HepG2 (cell line): ENCODE data around the gene HOXA4. TPM values are rescaled to one million over a fixed set of nuclear protein-coding genes. Genes with fewer than 3 reads are reported as not detected.

Source experiments
- ARID4A ChIP-seq: sonication (generic); formaldehyde crosslinking; IDR thresholded peaks from 2 replicates; pipeline ENCODE4 v1.5.0; 2020; ENCODE audit warnings: mild to moderate bottlenecking, missing genetic modification reagents, borderline replicate concordance
- ARNT2 ChIP-seq: sonication (generic); formaldehyde crosslinking; IDR thresholded peaks from 2 replicates; pipeline ENCODE4 v1.8.0; 2022; ENCODE audit warnings: mild to moderate bottlenecking, low read depth, missing genetic modification reagents, moderate library complexity
- DMTF1 ChIP-seq: sonication (generic); formaldehyde crosslinking; IDR thresholded peaks from 2 replicates; pipeline ENCODE4 v1.4.0; 2020; ENCODE audit warnings: mild to moderate bottlenecking, missing genetic modification reagents
- IRF2 ChIP-seq: IDR thresholded peaks from 2 replicates; pipeline ENCODE4 v1.6.1; 2018; ENCODE audit warnings: missing genetic modification reagents, missing compliant biosample characterization
- KAT2B ChIP-seq: fragments of 150-350 bp; IDR thresholded peaks from 2 replicates; pipeline ENCODE4 v1.6.1; 2014; ENCODE audit warnings: low read depth, low read length, borderline replicate concordance
- KLF6 ChIP-seq: IDR thresholded peaks from 2 replicates; pipeline ENCODE4 v1.8.0; 2016; ENCODE audit warnings: missing biosample characterization, missing genetic modification reagents
- LCORL ChIP-seq, 2 experiments: fragments of 450-650 bp in 1 of 2; sonication (generic) in 1 of 2; formaldehyde crosslinking in 1 of 2; IDR thresholded peaks; 2 replicates each; pipeline versions ENCODE4 v1.5.0 to v1.6.1; 2017 to 2020; ENCODE audit warnings: antibody characterized with exemption in 1 of 2, missing genetic modification reagents in 1 of 2
- MED13 ChIP-seq: sonication (generic); formaldehyde crosslinking; IDR thresholded peaks from 2 replicates; pipeline ENCODE4 v1.5.0; 2020; ENCODE audit warnings: missing genetic modification reagents
- MTERF4 ChIP-seq: sonication (generic); formaldehyde crosslinking; IDR thresholded peaks from 2 replicates; pipeline ENCODE4 v1.8.0; 2023; ENCODE audit warnings: mild to moderate bottlenecking, missing genetic modification reagents
- PAWR ChIP-seq: sonication (generic); formaldehyde crosslinking; IDR thresholded peaks from 2 replicates; pipeline ENCODE4 v1.4.0; 2020; ENCODE audit warnings: missing genetic modification reagents, mild to moderate bottlenecking, borderline replicate concordance
- STAG1 ChIP-seq: sonication (generic); formaldehyde crosslinking; IDR thresholded peaks from 2 replicates; pipeline ENCODE4 v1.4.0; 2020; ENCODE audit warnings: missing genetic modification reagents
- XRCC5 ChIP-seq: fragments of 200-400 bp; formaldehyde crosslinking; optimal IDR thresholded peaks from 2 replicates; pipeline ENCODE3; 2017; ENCODE audit warnings: mild to moderate bottlenecking, low read length
- ZMAT3 ChIP-seq: sonication (generic); formaldehyde crosslinking; conservative IDR thresholded peaks from 2 replicates; pipeline ENCODE4 v1.7.0; 2021; ENCODE audit warnings: missing genetic modification reagents
- ZNF740 ChIP-seq: sonication (generic); formaldehyde crosslinking; IDR thresholded peaks from 2 replicates; pipeline ENCODE4 v1.4.0; 2020; ENCODE audit warnings: missing genetic modification reagents
- ZSCAN9 ChIP-seq: IDR thresholded peaks from 2 replicates; pipeline ENCODE4 v1.6.1; 2016; ENCODE audit warnings: borderline replicate concordance
- ZXDC ChIP-seq: sonication (generic); formaldehyde crosslinking; IDR thresholded peaks from 2 replicates; pipeline ENCODE4 v1.5.0; 2020; ENCODE audit warnings: mild to moderate bottlenecking, missing genetic modification reagents
- polyA plus RNA-seq, 8 experiments: library from polyadenylated mRNA; depleted of rRNA in 3 of 8; stranded (reverse) in 7 of 8; unstranded in 1 of 8; fragments of >200 nt; fragmentation: Illumina TruSeq in 4 of 8; extraction: Trizol in 4 of 8; gene quantifications; 2 replicates each; pipeline versions ENCODE4 v1.2.1 to v1.2.3, GENCODE V29; 2011 to 2016; ENCODE audit warnings: low read depth in 4 of 8, missing spikeins in 1 of 8, mixed read lengths in 1 of 8; ENCODE audit not compliant: insufficient read depth in 1 of 8
- total RNA-seq, 5 experiments: library from RNA; depleted of rRNA; stranded (reverse); fragments of >200 nt; fragmentation: Illumina TruSeq; extraction: Trizol; gene quantifications; 2 replicates each; pipeline ENCODE4 v1.2.3, GENCODE V29; 2016; ENCODE audit warnings: low read depth in 1 of 5

The HOXA4 gene
- total and polyA plus RNA-seq, 2 of the 13 experiments (the other 11 are each of a cell fraction or from before 2014, with no cell fraction given) = 2.4 to 5.4 TPM

- TF ChIP-seq ZXDC (CRISPR knock-in tag) (peak; percentile 70), XRCC5 (peak; percentile 42), IRF2 (CRISPR knock-in tag) (peak; percentile 46; the same call in 1 of the 2 replicates), DMTF1 (no peak), PAWR (no peak), ZMAT3 (CRISPR knock-in tag) (peak; percentile 65; the same call in 1 of the 2 replicates), MTERF4 (CRISPR knock-in tag) (peak; percentile 37; the same call in 1 of the 2 replicates), KLF6 (CRISPR knock-in tag) (0 out of 2 replicates have a peak, but pooled peaks have one; percentile 18), ZNF740 (no peak), ARNT2 (CRISPR knock-in tag) (peak; percentile 72; the same call in 1 of the 2 replicates), MED13 (CRISPR knock-in tag) (no peak), ZSCAN9 (peak; percentile 44; the same call in 1 of the 2 replicates), ARID4A (CRISPR knock-in tag) (peak; percentile 69; the same call in 1 of the 2 replicates), LCORL (IDR thresholded peaks at IDR 0.05) (no peak), LCORL (CRISPR knock-in tag; IDR thresholded peaks at IDR 0.05) (peak; percentile 45; the same call in 1 of the 2 replicates), STAG1 (peak; percentile 47), KAT2B (no peak)
Measured at GRCh38 chr7:27150568-27151340, 20.2 kb upstream of the HOXA4 start (continued).
